K562 (cell line): ENCODE measurements around the gene MUCL3.

Experiments
- ATF4 ChIP-seq: fragments of 450-650 bp; formaldehyde crosslinking; IDR thresholded peaks from 2 replicates; pipeline ENCODE4 v1.4.0; 2022; ENCODE audit warnings: mild to moderate bottlenecking, moderate library complexity
- EP300 ChIP-seq: IDR thresholded peaks from 2 replicates; pipeline ENCODE4 v1.6.1; 2012; ENCODE audit warnings: low read length, improper control_type of control experiment
- FOXJ3 ChIP-seq: sonication (generic); formaldehyde crosslinking; IDR thresholded peaks from 2 replicates; pipeline ENCODE4 v1.4.0; 2020; ENCODE audit warnings: mild to moderate bottlenecking, missing genetic modification reagents
- HDGF ChIP-seq: fragments of 450-650 bp; IDR thresholded peaks from 2 replicates; pipeline ENCODE4 v1.6.1; 2016
- JUNB ChIP-seq: fragments of 450-650 bp; formaldehyde crosslinking; conservative IDR thresholded peaks from 2 replicates; pipeline ENCODE4 v1.4.0; 2020; ENCODE audit warnings: mild to moderate bottlenecking
- NR3C1 ChIP-seq: sonication (generic); formaldehyde crosslinking; IDR thresholded peaks from 2 replicates; pipeline ENCODE4 v1.8.1; 2022; ENCODE audit warnings: missing genetic modification reagents
- REST ChIP-seq, 2 experiments: fragments of 450-650 bp; formaldehyde crosslinking in 1 of 2; IDR thresholded peaks; 2 replicates each; pipeline versions ENCODE4 v1.4.0 to v1.6.1; 2014 to 2020; ENCODE audit warnings: mild to moderate bottlenecking in 2 of 2, borderline replicate concordance in 1 of 2, low read depth in 1 of 2
- SMAD2 ChIP-seq: fragments of 150-350 bp; IDR thresholded peaks from 2 replicates; pipeline ENCODE4 v1.6.1; 2014; ENCODE audit warnings: low read depth, mild to moderate bottlenecking, low read length
- ZNF589 ChIP-seq: fragments of 200-800 bp; sonication (Bioruptor generic); IDR thresholded peaks from 2 replicates; pipeline ENCODE4 v1.6.1; 2016; ENCODE audit warnings: low read depth, missing genetic modification characterization, missing compliant biosample characterization
- TF ChIP-seq, protein P1 (sequence below): fragments of 450-650 bp; IDR thresholded peaks from 2 replicates; pipeline ENCODE4 v1.6.1; 2016; ENCODE audit warnings: borderline replicate concordance

DNA sequence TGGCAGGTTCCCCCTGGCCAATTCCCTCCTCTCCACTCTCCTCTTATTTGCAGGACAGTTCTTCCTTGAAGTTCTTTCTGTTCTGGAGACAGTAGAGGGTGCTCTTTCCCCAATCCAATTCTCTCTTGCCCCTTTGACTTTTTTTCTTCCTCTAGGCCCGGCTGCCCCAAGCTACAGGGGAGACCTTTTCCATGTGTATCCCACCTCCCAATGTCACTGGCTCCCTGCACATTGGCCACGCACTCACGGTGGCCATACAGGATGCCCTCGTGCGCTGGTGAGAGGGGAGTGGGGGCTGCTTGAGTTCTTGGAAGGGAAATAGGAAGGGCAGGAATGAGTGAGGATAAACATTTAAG is 25.2 kb upstream of the MUCL3 start:
- peak; percentile 85 for TF ChIP-seq REST (IDR thresholded peaks at IDR 0.05; ENCODE audit: borderline replicate concordance)
- no peak for TF ChIP-seq REST (CRISPR knock-in tag; IDR thresholded peaks at IDR 0.05; ENCODE audit: low read depth)
- TF ChIP-seq JUNB (CRISPR knock-in tag) = no peak
- TF ChIP-seq HDGF = 0 out of 2 replicates have a peak, but pooled peaks have one; percentile 69
- TF ChIP-seq ATF4 (CRISPR knock-in tag) = no peak
- no peak for TF ChIP-seq SMAD2
- TF ChIP-seq FOXJ3 (CRISPR knock-in tag) = no peak
- TF ChIP-seq, protein P1, sequence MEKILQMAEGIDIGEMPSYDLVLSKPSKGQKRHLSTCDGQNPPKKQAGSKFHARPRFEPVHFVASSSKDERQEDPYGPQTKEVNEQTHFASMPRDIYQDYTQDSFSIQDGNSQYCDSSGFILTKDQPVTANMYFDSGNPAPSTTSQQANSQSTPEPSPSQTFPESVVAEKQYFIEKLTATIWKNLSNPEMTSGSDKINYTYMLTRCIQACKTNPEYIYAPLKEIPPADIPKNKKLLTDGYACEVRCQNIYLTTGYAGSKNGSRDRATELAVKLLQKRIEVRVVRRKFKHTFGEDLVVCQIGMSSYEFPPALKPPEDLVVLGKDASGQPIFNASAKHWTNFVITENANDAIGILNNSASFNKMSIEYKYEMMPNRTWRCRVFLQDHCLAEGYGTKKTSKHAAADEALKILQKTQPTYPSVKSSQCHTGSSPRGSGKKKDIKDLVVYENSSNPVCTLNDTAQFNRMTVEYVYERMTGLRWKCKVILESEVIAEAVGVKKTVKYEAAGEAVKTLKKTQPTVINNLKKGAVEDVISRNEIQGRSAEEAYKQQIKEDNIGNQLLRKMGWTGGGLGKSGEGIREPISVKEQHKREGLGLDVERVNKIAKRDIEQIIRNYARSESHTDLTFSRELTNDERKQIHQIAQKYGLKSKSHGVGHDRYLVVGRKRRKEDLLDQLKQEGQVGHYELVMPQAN = no peak
- TF ChIP-seq ZNF589 (CRISPR knock-in tag) = no peak
- no peak for TF ChIP-seq NR3C1 (CRISPR knock-in tag)
- TF ChIP-seq EP300 = no peak
